CD1c-positive myeloid dendritic cell (primary cell): Measurements from ENCODE around the gene ASXL1.
A peak's percentile ranks its signal among the peaks of the same experiment; 100 is the strongest.

Source experiments
- DNase-seq: peaks from one replicate; pipeline ENCODE4 v3.0.0-alpha.2; 2016; ENCODE audit errors: extremely low spot score

ASXL1 gene

GRCh38 chr20:32480371-32481241, 122.5 kb downstream of the ASXL1 start:
- no peak for DNase-seq

- peak; percentile 20 for DNase-seq
Measured at GRCh38 chr20:32481311-32482142, 123.4 kb downstream of the ASXL1 start.

- DNase-seq, result peak; percentile 17
Measured at GRCh38 chr20:32482143-32482441, 124.0 kb downstream of the ASXL1 start.

GRCh38 chr20:32482442-32483261, 124.5 kb downstream of the ASXL1 start:
- peak; percentile 86 for DNase-seq

GRCh38 chr20:32483351-32484224, 125.5 kb downstream of the ASXL1 start:
- DNase-seq, result peak; percentile 70

- no peak for DNase-seq
Measured at GRCh38 chr20:32484225-32484957, 126.3 kb downstream of the ASXL1 start.

GRCh38 chr20:32484958-32485769, 127.0 kb downstream of the ASXL1 start:
- peak; percentile 80 for DNase-seq

- DNase-seq, result no peak
Measured at GRCh38 chr20:32485770-32486478, 127.8 kb downstream of the ASXL1 start.

GRCh38 chr20:32487381-32487780, 129.2 kb downstream of the ASXL1 start:
- DNase-seq, result no peak

GRCh38 chr20:32488066-32488838, 130.1 kb downstream of the ASXL1 start:
- no peak for DNase-seq
